Gastrocnemius medialis (tissue), 4 donors: Measurements from ENCODE around the gene NRTN. TPM values are rescaled to one million over a fixed set of nuclear protein-coding genes. Genes with fewer than 3 reads are reported as not detected.

ENCODE experiments used
- ATAC-seq, 2 donors: fragments of 150-250 bp; one replicate each; pipeline ENCODE4 v1.9.1; 2016
- DNase-seq, 2 donors: peaks; one replicate each; pipeline ENCODE4 v3.0.0-alpha.2; 2019
- H3K27ac ChIP-seq, 4 donors: fragments of 200-600 bp; sonication (generic); 1 replicate in 1 of 4; 2 replicates in 3 of 4; pipeline ENCODE4 v1.5.1; 2016 to 2018; ENCODE audit warnings: mild to moderate bottlenecking in 2 of 4, moderate library complexity in 1 of 4
- H3K27me3 ChIP-seq, 3 donors: fragments of 200-600 bp; sonication (generic) in 2 of 3; 1 replicate in 1 of 3; 2 replicates in 2 of 3; pipeline versions ENCODE4 v1.5.1 to v1.6.0; 2016 to 2019; ENCODE audit warnings: mild to moderate bottlenecking in 1 of 3, moderate library complexity in 1 of 3
- H3K36me3 ChIP-seq, 2 donors: fragments of 200-600 bp; sonication (generic) in 1 of 2; one replicate each; pipeline ENCODE4 v1.5.1; 2017 to 2018
- H3K4me1 ChIP-seq, 2 donors: fragments of 200-600 bp; sonication (generic) in 1 of 2; one replicate each; pipeline ENCODE4 v1.5.1; 2016 to 2017; ENCODE audit warnings: mild to moderate bottlenecking in 2 of 2
- H3K4me3 ChIP-seq, 4 donors: fragments of 200-600 bp; sonication (generic) in 3 of 4; 1 replicate in 1 of 4; 2 replicates in 3 of 4; pipeline ENCODE4 v1.5.1; 2016 to 2019; ENCODE audit warnings: mild to moderate bottlenecking in 2 of 4
- H3K9me3 ChIP-seq, 3 donors: fragments of 200-600 bp; sonication (generic) in 2 of 3; 1 replicate in 1 of 3; 2 replicates in 2 of 3; pipeline ENCODE4 v1.5.1; 2016 to 2019
- POLR2A ChIP-seq, 2 donors: fragments of 450-650 bp; IDR thresholded peaks; one replicate each; pipeline ENCODE4 v1.6.1; 2017; ENCODE audit warnings: antibody characterized with exemption in 2 of 2, mild to moderate bottlenecking in 2 of 2, moderate library complexity in 2 of 2
- in situ Hi-C, 4 donors: fragments of 200-750 bp; cut with MboI; loops; one replicate each; pipeline versions ENCODE4 v1.15.0 to v1.8.0; 2017; ENCODE audit warnings: low sequenced_read_pairs in 4 of 4
- intact Hi-C: fragments of 100-400 bp; cut with DNase I; formaldehyde crosslinking; loops from one replicate; pipeline ENCODE4 v1.15.1; 2023; ENCODE audit warnings: low total_unique reads
- total RNA-seq, 4 donors: library from RNA; depleted of rRNA; stranded (reverse); fragments of >200 nt; gene quantifications; one replicate each; pipeline versions ENCODE4 v1.1.0 to v1.2.3, GENCODE V29; 2016
- TF ChIP-seq, protein P1 (sequence below), 5 experiments: fragments of 450-650 bp in 3 of 5; fragments of 200-600 bp in 2 of 5; sonication (generic) in 2 of 5; IDR thresholded peaks in 4 of 5; conservative IDR thresholded peaks in 1 of 5; 1 replicate in 4 of 5; 2 replicates in 1 of 5; pipeline ENCODE4 v1.5.1; 2016 to 2019; ENCODE audit warnings: antibody characterized with exemption in 5 of 5, mild to moderate bottlenecking in 3 of 5, moderate library complexity in 3 of 5

The NRTN gene
- total RNA-seq, 4 donors from 2014 or later: not detected

DNA sequence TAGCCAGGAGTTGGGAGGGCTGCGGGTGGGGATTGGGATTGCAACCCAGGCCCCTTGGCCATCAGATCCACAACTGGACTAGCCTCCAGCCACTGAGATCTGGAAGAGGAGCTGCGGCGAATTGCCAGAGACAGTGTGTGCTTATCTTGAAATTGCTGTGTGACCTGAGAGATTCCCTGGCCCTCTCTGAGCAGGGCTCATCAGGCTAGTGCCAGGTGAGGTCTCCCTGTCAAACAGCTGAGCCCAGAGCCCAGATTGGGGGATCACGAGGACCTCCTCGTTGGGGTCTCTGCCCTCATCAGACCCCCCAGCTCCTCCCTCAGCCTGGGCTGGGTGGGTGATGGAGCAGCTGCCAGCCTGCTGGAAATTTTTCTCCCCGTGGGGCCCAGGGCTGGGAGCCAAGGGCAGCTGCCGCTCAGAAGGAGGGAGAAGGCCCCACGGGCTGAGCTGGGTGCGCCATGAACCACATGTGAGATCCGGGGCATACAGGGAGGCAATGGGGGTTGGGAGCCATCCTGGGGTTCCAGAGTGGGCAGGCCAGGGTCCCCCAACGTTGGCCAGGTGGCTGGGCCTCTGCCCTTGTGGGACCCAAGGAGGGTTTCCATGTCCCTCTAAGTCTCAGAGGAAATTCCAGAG lies 58.3 kb downstream of the NRTN start:
- H3K27ac ChIP-seq: no peak overlapping the region
- intact Hi-C loops: no loop called here
- no peaks in the 10 kb centered on the region for H3K9me3 ChIP-seq
- in situ Hi-C loops: no loop called here
- no peak overlapping the region for H3K4me3 ChIP-seq
- no peaks in the 10 kb centered on the region for H3K36me3 ChIP-seq
- H3K4me1 ChIP-seq: no peaks in the 10 kb centered on the region
- H3K27me3 ChIP-seq: no peaks in the 10 kb centered on the region
- ATAC-seq: no peak
- TF ChIP-seq, protein P1, sequence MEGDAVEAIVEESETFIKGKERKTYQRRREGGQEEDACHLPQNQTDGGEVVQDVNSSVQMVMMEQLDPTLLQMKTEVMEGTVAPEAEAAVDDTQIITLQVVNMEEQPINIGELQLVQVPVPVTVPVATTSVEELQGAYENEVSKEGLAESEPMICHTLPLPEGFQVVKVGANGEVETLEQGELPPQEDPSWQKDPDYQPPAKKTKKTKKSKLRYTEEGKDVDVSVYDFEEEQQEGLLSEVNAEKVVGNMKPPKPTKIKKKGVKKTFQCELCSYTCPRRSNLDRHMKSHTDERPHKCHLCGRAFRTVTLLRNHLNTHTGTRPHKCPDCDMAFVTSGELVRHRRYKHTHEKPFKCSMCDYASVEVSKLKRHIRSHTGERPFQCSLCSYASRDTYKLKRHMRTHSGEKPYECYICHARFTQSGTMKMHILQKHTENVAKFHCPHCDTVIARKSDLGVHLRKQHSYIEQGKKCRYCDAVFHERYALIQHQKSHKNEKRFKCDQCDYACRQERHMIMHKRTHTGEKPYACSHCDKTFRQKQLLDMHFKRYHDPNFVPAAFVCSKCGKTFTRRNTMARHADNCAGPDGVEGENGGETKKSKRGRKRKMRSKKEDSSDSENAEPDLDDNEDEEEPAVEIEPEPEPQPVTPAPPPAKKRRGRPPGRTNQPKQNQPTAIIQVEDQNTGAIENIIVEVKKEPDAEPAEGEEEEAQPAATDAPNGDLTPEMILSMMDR (IDR thresholded peaks at IDR 0.05 in 4 of 5, conservative IDR thresholded peaks at IDR 0.05 in 1 of 5): no peak
- TF ChIP-seq POLR2A (IDR thresholded peaks at IDR 0.05): no peak
- no peak for DNase-seq

DNA sequence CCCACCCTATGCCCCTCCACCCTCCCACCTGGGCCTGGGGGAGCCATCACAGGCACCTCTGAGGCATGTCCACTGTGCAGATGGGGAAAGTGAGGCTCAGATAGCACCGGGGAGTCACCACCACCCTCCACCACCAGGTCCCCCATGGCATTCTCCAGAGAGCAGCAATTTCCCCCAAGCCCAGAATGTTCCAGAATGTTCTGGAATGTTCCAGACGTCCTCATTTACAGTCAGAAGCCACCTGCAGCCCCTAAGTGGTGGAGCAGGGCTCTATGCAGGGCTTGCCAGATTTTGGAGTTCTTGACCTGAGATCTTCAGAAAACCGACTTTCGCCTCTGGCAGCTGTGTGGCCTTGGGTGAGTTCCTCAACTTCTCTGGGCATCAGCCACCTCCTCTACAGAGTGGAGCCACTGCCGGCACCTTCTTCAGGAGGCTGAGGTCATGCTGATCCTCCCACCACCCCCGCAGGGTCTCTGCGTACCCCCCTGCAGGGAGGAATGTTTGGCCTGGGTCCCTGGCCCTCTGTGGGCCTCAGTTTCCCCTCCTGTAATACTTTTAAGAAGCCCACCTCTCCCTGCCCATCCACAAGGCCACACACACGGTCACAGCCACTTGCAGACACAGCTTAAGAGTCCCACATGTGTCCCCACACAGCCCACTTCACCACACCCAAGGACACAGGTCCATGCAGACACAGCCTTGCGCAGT lies 59.3 kb downstream of the NRTN start:
- no peak for TF ChIP-seq POLR2A (IDR thresholded peaks at IDR 0.05)
- TF ChIP-seq, protein P1 (IDR thresholded peaks at IDR 0.05 in 4 of 5, conservative IDR thresholded peaks at IDR 0.05 in 1 of 5): no peak
- no peak overlapping the region for H3K27ac ChIP-seq
- no peaks in the 10 kb centered on the region for H3K9me3 ChIP-seq
- H3K4me3 ChIP-seq: no peak overlapping the region
- H3K4me1 ChIP-seq: no peaks in the 10 kb centered on the region
- in situ Hi-C loops: no loop called here
- DNase-seq (no peak), ATAC-seq (no peak)
- intact Hi-C loops: no loop called here
- no peaks in the 10 kb centered on the region for H3K36me3 ChIP-seq
- H3K27me3 ChIP-seq: no peaks in the 10 kb centered on the region

DNA sequence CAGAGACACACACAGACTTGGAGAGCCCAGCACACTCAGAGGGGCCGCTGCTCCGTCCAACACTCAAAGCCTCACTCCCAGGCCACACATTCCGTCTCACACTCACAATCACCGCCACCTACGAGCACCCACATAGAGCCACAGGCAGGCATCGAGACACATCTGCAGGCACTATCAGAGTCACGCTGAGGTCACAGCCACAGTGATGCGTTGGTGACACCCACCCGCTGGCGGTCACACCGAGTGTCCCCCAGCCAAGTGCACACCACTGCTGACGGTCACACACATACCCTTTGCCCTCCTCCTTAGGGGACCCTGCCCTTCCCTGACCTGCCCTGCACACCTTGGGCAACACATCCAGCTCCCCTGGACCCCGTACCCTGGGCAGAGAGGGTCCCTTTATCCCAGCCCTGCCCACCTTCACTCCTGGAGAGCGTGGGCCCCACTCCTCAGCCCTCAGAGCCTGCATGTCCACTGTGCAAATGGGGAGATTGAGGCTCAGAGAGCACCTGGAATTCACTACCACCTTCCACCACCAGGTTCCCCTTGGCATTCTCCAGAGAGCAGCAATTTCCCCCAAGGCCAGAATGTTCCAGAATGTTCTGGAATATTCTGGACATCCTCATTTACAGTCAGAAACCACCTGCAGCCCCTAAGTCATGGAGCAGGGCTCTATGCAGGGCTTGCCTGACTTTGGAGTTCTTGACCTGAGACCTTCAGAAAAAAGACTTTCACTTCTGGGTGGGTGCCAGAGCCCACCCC lies 60.0 kb downstream of the NRTN start:
- intact Hi-C loops (no loop called here), in situ Hi-C loops (no loop called here)
- no peak overlapping the region for H3K4me3 ChIP-seq
- TF ChIP-seq, protein P1 (IDR thresholded peaks at IDR 0.05 in 4 of 5, conservative IDR thresholded peaks at IDR 0.05 in 1 of 5): no peak
- no peak for TF ChIP-seq POLR2A (IDR thresholded peaks at IDR 0.05)
- no peaks in the 10 kb centered on the region for H3K9me3 ChIP-seq
- no peak overlapping the region for H3K27ac ChIP-seq
- H3K4me1 ChIP-seq: no peaks in the 10 kb centered on the region
- H3K27me3 ChIP-seq: no peaks in the 10 kb centered on the region
- ATAC-seq (no peak), DNase-seq (no peak)
- no peaks in the 10 kb centered on the region for H3K36me3 ChIP-seq

DNA sequence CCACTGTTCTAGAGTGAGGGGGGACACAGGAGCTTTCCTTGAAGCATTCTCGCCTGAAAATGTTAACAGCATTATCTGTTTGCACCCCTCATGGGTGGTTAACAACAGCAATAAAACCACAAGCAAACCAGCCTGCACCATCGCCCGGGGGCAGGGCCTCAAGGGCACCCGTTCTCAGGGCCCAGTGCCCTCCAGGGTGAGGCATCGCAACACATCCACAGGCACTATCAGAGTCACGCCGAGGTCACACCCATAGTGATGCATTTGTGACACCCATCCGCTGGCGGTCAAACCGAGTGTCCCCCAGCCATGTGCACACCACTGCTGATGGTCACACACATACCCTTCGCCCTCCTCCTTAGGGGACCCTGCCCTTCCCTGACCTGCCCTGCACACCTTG lies 60.9 kb downstream of the NRTN start:
- intact Hi-C loops: no loop called here
- Histone ChIP-seq H3K4me1 (no peaks in the 10 kb centered on the region), H3K4me3 (no peak overlapping the region), H3K36me3 (no peaks in the 10 kb centered on the region), H3K9me3 (no peaks in the 10 kb centered on the region), H3K27ac (no peak overlapping the region), H3K27me3 (no peaks in the 10 kb centered on the region)
- TF ChIP-seq POLR2A (IDR thresholded peaks at IDR 0.05): no peak
- no peak for DNase-seq
- in situ Hi-C loops: no loop called here
- ATAC-seq: no peak
